Left hindlimb (tissue), 1 donor: ENCODE data around the gene WTIP.
A peak's percentile ranks its signal among the peaks of the same experiment; 100 is the strongest.
"Not testable (repeated sequence)": the region's sequence is repeated elsewhere in the genome, so short reads cannot be mapped to it uniquely, and the experiment has no call there.

Experiments used
- DNase-seq: peaks from one replicate; pipeline ENCODE4 v3.0.0-alpha.2; 2018

WTIP gene

GRCh38 chr19:34480971-34481841 lies at the start of gene WTIP:
TSS of gene WTIP (plus strand) at chr19:34481758. CDS start at chr19:34481975, 217 bp downstream.
- peak; percentile 91 for DNase-seq

GRCh38 chr19:34432797-34433196 lies 48.8 kb upstream of the WTIP start:
- DNase-seq = no peak

- DNase-seq = no peak
These were observed 44.8 kb upstream of the WTIP start for GRCh38 chr19:34436716-34437115.

GRCh38 chr19:34448191-34448590 lies 33.4 kb upstream of the WTIP start:
- no peak for DNase-seq

GRCh38 chr19:34452723-34453122 lies 28.8 kb upstream of the WTIP start:
- DNase-seq = no peak

- no peak for DNase-seq
These were observed 27.5 kb upstream of the WTIP start for GRCh38 chr19:34454091-34454490.

- DNase-seq = no peak
These were observed 26.9 kb upstream of the WTIP start for GRCh38 chr19:34454685-34455084.

- not testable (repeated sequence) for DNase-seq
These were observed 25.6 kb upstream of the WTIP start for GRCh38 chr19:34455783-34456480.

- DNase-seq = no peak
These were observed 24.1 kb upstream of the WTIP start for GRCh38 chr19:34457446-34457845.

GRCh38 chr19:34458677-34459076 lies 22.9 kb upstream of the WTIP start:
- no peak for DNase-seq

- DNase-seq = no peak
These were observed 21.9 kb upstream of the WTIP start for GRCh38 chr19:34459614-34460013.

- no peak for DNase-seq
These were observed 20.0 kb upstream of the WTIP start for GRCh38 chr19:34461375-34462100.

GRCh38 chr19:34464785-34465184 lies 16.8 kb upstream of the WTIP start:
- DNase-seq = not testable (repeated sequence)

- DNase-seq = no peak
These were observed 13.1 kb upstream of the WTIP start for GRCh38 chr19:34468409-34468808.

- DNase-seq = not testable (repeated sequence)
These were observed 12.5 kb upstream of the WTIP start for GRCh38 chr19:34469026-34469425.

GRCh38 chr19:34471906-34472700 lies 9.5 kb upstream of the WTIP start:
- no peak for DNase-seq

- DNase-seq = no peak
These were observed 7.1 kb upstream of the WTIP start for GRCh38 chr19:34474233-34474989.

- DNase-seq = no peak
These were observed 6.3 kb upstream of the WTIP start for GRCh38 chr19:34475026-34475974.

GRCh38 chr19:34475975-34476594 lies 5.5 kb upstream of the WTIP start:
- DNase-seq = no peak

- DNase-seq = not testable (repeated sequence)
These were observed 3.1 kb upstream of the WTIP start for GRCh38 chr19:34478496-34478895.
